ENCODE data around the gene FAF1. TPM values are rescaled to one million over a fixed set of nuclear protein-coding genes. Genes with fewer than 3 reads are reported as not detected.

Gene FAF1
- total and polyA plus RNA-seq, 9 of the 15 experiments (the other 6 are each of a cell fraction or from before 2014, with no cell fraction given): 48.7 to 225 (median 118) TPM

DNA sequence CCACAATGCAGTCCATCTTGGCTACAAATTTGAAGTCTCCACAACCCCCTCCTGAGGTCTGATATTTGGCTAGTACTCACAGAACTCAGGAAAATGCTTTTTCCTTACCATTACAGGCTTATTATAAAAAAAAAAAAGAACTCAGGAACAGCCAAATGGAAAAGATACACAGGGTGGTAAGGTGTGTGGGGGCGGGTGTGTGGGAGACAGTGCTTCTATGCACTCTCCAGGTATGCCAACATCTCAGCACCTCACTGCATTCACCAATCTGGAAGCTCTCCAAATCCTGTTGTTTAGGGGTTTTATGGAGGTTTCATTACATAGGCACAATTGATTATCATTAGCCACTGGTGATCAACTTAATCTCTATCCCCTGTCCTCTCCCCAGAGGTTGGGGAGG, 126.9 kb downstream of the FAF1 start:
- intact Hi-C loops (cut with micrococcal nuclease): no loop called here
- no TSS peak for BruUV-seq (replicated peaks)
- FAIRE-seq (no peak), ATAC-seq (no peak), DNase-seq (ENCODE audit: extremely low read depth in 1 of 4, low spot score in 3 of 4) (no peak)
- CTCF ChIA-PET (ENCODE audit: low intra/inter-chr PET ratio): no interaction called here
- H3K27me3 ChIP-seq (ENCODE audit: control insufficient read depth in 2 of 2, insufficient read depth in 2 of 2, low read length in 2 of 2): no peaks in the 10 kb centered on the region
- no peak overlapping the region for H3K9ac ChIP-seq (ENCODE audit: insufficient read depth in 1 of 2, low read depth in 2 of 2, low read length in 2 of 2)
- H4K20me1 ChIP-seq (replicated peaks; ENCODE audit: control insufficient read depth, insufficient read depth, low read length): no peaks in the 10 kb centered on the region
- no peak overlapping the region for H3K27ac ChIP-seq (ENCODE audit: extremely low read depth, low read depth, low read length)
- WGBS (ENCODE audit: insufficient coverage, low coverage, missing lambda C conversion rate): 100% methylated on average over 1 of the region's 1 CpG
- peaks cover 9% of the 10 kb centered on the region for H3K36me3 ChIP-seq (ENCODE audit: control insufficient read depth, insufficient read depth, low read length)
- POLR2A ChIA-PET: no interaction called here
- no peak overlapping the region for H3K4me2 ChIP-seq (ENCODE audit: insufficient read depth, low read length)
- in situ Hi-C loops (cut with MboI): no loop called here
- H3K4me1 ChIP-seq (replicated peaks in 1 of 2; ENCODE audit: control insufficient read depth in 2 of 2, insufficient read depth in 2 of 2, low read length in 2 of 2): no peaks in the 10 kb centered on the region
- H3K79me2 ChIP-seq (ENCODE audit: control insufficient read depth, insufficient read depth, low read length): peaks cover 85% of the 10 kb centered on the region
- H2AFZ ChIP-seq (ENCODE audit: low read depth, low read length): no peak overlapping the region
- H3K9me1 ChIP-seq (ENCODE audit: control insufficient read depth, insufficient read depth, low read length): no peaks in the 10 kb centered on the region
- H3K9me3 ChIP-seq (replicated peaks; ENCODE audit: control insufficient read depth, insufficient read depth, low read depth, low read length): no peaks in the 10 kb centered on the region
- no peak overlapping the region for H3K4me3 ChIP-seq
- TF ChIP-seq SRSF7 (optimal IDR thresholded peaks at IDR 0.05; ENCODE audit: low read depth, low read length) (no peak), ZNF717 (CRISPR knock-in tag; IDR thresholded peaks at IDR 0.05) (no peak), ZNF77 (CRISPR knock-in tag; IDR thresholded peaks at IDR 0.05) (no peak), ZNF41 (CRISPR knock-in tag; conservative IDR thresholded peaks at IDR 0.05) (no peak), ZNF347 (CRISPR knock-in tag; IDR thresholded peaks at IDR 0.05; ENCODE audit: low read depth) (no peak), TAF1 (IDR thresholded peaks at IDR 0.05; ENCODE audit: control insufficient read depth, extremely low read depth, insufficient read depth, low read length, severe bottlenecking) (no peak), PYGO2 (tag; IDR thresholded peaks at IDR 0.05) (no peak), PCBP2 (IDR thresholded peaks at IDR 0.05; ENCODE audit: low read depth, low read length, poor library complexity, severe bottlenecking) (no peak), ZBTB40 (IDR thresholded peaks at IDR 0.05) (no peak), ZBTB40 (CRISPR knock-in tag; IDR thresholded peaks at IDR 0.05) (no peak), RNF219 (CRISPR knock-in tag; IDR thresholded peaks at IDR 0.05) (no peak), ZNF263 (CRISPR knock-in tag; IDR thresholded peaks at IDR 0.05; ENCODE audit: borderline replicate concordance) (no peak), POLR2AphosphoS5 (IDR thresholded peaks at IDR 0.05; ENCODE audit: control insufficient read depth, insufficient read depth, low read depth, low read length) (no peak)

Measured in K562 (cell line).